K562 (cell line): ENCODE data around the gene DOK3. TPM values are rescaled to one million over a fixed set of nuclear protein-coding genes. Genes with fewer than 3 reads are reported as not detected.

Experiments used
- ARHGAP35 ChIP-seq: fragments of 450-650 bp; IDR thresholded peaks from 2 replicates; pipeline ENCODE4 v1.6.1; 2018; ENCODE audit not compliant: partially characterized antibody
- E2F1 ChIP-seq: sonication (generic); formaldehyde crosslinking; IDR thresholded peaks from 2 replicates; pipeline ENCODE4 v1.8.1; 2023; ENCODE audit warnings: mild to moderate bottlenecking, missing genetic modification reagents, moderate library complexity
- ELK1 ChIP-seq: sonication (generic); formaldehyde crosslinking; IDR thresholded peaks from 2 replicates; pipeline ENCODE4 v1.8.1; 2022; ENCODE audit warnings: missing genetic modification reagents
- EP300 ChIP-seq: IDR thresholded peaks from 2 replicates; pipeline ENCODE4 v1.6.1; 2012; ENCODE audit warnings: low read length, improper control_type of control experiment
- FIP1L1 ChIP-seq: fragments of 200-400 bp; formaldehyde crosslinking; IDR thresholded peaks from 2 replicates; pipeline ENCODE4 v1.6.1; 2018; ENCODE audit warnings: mild to moderate bottlenecking, low read depth, low read length; ENCODE audit not compliant: poor library complexity, severe bottlenecking
- HDAC2 ChIP-seq: fragments of 450-650 bp; IDR thresholded peaks from 2 replicates; pipeline ENCODE4 v1.6.1; 2016; ENCODE audit warnings: mild to moderate bottlenecking
- LCOR ChIP-seq: sonication (generic); formaldehyde crosslinking; IDR thresholded peaks from 2 replicates; pipeline ENCODE4 v1.8.0; 2022; ENCODE audit warnings: mild to moderate bottlenecking, missing genetic modification reagents
- NFE2L1 ChIP-seq: fragments of 450-650 bp; IDR thresholded peaks from 2 replicates; pipeline ENCODE4 v1.6.1; 2016; ENCODE audit warnings: missing genetic modification characterization, low read depth, mild to moderate bottlenecking, missing compliant biosample characterization, moderate library complexity, borderline replicate concordance
- NRF1 ChIP-seq, 2 experiments: fragments of 450-650 bp; IDR thresholded peaks in 1 of 2; conservative IDR thresholded peaks in 1 of 2; 2 replicates each; pipeline ENCODE4 v1.6.1; 2014; ENCODE audit warnings: mild to moderate bottlenecking in 2 of 2
- PHF20 ChIP-seq: fragments of 450-650 bp; IDR thresholded peaks from 2 replicates; pipeline ENCODE4 v1.6.1; 2018; ENCODE audit not compliant: partially characterized antibody
- POLR2A ChIP-seq: fragments of 450-650 bp; conservative IDR thresholded peaks from 2 replicates; pipeline ENCODE4 v1.6.1; 2016
- POLR2AphosphoS5 ChIP-seq: IDR thresholded peaks from 2 replicates; pipeline ENCODE4 v1.6.1; 2011; ENCODE audit warnings: mild to moderate bottlenecking, low read depth, low read length, moderate library complexity; ENCODE audit not compliant: control insufficient read depth, insufficient read depth
- SIN3B ChIP-seq: fragments of 450-650 bp; IDR thresholded peaks from 2 replicates; pipeline ENCODE4 v1.6.1; 2017; ENCODE audit warnings: low read depth, mild to moderate bottlenecking, moderate library complexity
- TGIF2 ChIP-seq: sonication (generic); formaldehyde crosslinking; IDR thresholded peaks from 2 replicates; pipeline ENCODE4 v1.8.1; 2022; ENCODE audit warnings: mild to moderate bottlenecking, missing genetic modification reagents, moderate library complexity
- THAP12 ChIP-seq: fragments of 250-450 bp; sonication (Bioruptor Pico); IDR thresholded peaks from 2 replicates; pipeline ENCODE4 v1.9.0; 2021; ENCODE audit warnings: mild to moderate bottlenecking, inconsistent platforms
- ZBTB34 ChIP-seq: fragments of 250-450 bp; sonication (Bioruptor Pico); IDR thresholded peaks from 2 replicates; pipeline ENCODE4 v1.8.0; 2021; ENCODE audit warnings: mild to moderate bottlenecking, moderate library complexity
- ZNF740 ChIP-seq, 3 experiments: fragments of 200-800 bp in 1 of 3; sonication (Bioruptor generic) in 1 of 3; sonication (generic) in 1 of 3; formaldehyde crosslinking in 1 of 3; IDR thresholded peaks; 2 replicates each; pipeline versions ENCODE4 v1.6.1 to v1.8.0; 2016 to 2022; ENCODE audit warnings: mild to moderate bottlenecking in 2 of 3, missing compliant biosample characterization in 2 of 3, missing genetic modification characterization in 2 of 3, missing genetic modification reagents in 1 of 3
- ZNF764 ChIP-seq: fragments of 250-450 bp; sonication (Bioruptor Pico); IDR thresholded peaks from 2 replicates; pipeline ENCODE4 v1.4.0; 2020; ENCODE audit warnings: low read depth, mild to moderate bottlenecking, moderate library complexity
- polyA plus RNA-seq, 8 experiments: library from polyadenylated mRNA; depleted of rRNA in 4 of 8; stranded (reverse) in 5 of 8; unstranded in 3 of 8; fragments of >200 nt; fragmentation: Nextera tagmentation in 2 of 8; fragmentation: Illumina TruSeq in 1 of 8; extraction: Ambion mirVana in 2 of 8; extraction: Trizol in 1 of 8; gene quantifications; 2 replicates each; pipeline versions ENCODE4 v1.2.1 to v1.2.3, GENCODE V29; 2011 to 2014; ENCODE audit warnings: inconsistent platforms in 1 of 8, missing spikeins in 1 of 8
- total RNA-seq, 7 experiments: library from RNA; depleted of rRNA in 6 of 7; stranded (reverse); fragments of >200 nt in 6 of 7; fragmentation: Illumina TruSeq in 2 of 7; extraction: Trizol in 2 of 7; gene quantifications; 2 replicates each; pipeline versions ENCODE4 v1.2.1 to v1.2.3, GENCODE V29; 2011 to 2021; ENCODE audit warnings: low replicate concordance in 1 of 7

Gene DOK3
- total and polyA plus RNA-seq, 9 of the 15 experiments (the other 6 are each of a cell fraction or from before 2014, with no cell fraction given) = 1.3 to 23.0 (median 8.0) TPM

GRCh38 chr5:177455036-177455660 lies 54.5 kb downstream of the DOK3 start (continued):
- TF ChIP-seq ARHGAP35 (no peak), FIP1L1 (peak; percentile 92), TGIF2 (CRISPR knock-in tag) (0 out of 2 replicates have a peak, but pooled peaks have one; percentile 32), ZNF764 (CRISPR knock-in tag) (no peak), ELK1 (CRISPR knock-in tag) (0 out of 2 replicates have a peak, but pooled peaks have one; percentile 90), POLR2AphosphoS5 (0 out of 2 replicates have a peak, but pooled peaks have one; percentile 34), NRF1 (conservative IDR thresholded peaks at IDR 0.05 in 1 of 2, IDR thresholded peaks at IDR 0.05 in 1 of 2) (peak; percentile 92 to 93), THAP12 (peak; percentile 64), ZNF740 (CRISPR knock-in tag; IDR thresholded peaks at IDR 0.05) (peak; percentile 23; the same call in 1 of the 2 replicates), ZNF740 (tag; IDR thresholded peaks at IDR 0.05) (no peak; a peak in 1 of 4 replicates), LCOR (CRISPR knock-in tag) (no peak), E2F1 (CRISPR knock-in tag) (peak; percentile 85), PHF20 (peak; percentile 32), POLR2A (peak; percentile 77), HDAC2 (0 out of 2 replicates have a peak, but pooled peaks have one; percentile 5), EP300 (peak; percentile 32; the same call in 1 of the 2 replicates), SIN3B (peak; percentile 52), NFE2L1 (tag) (no peak), ZBTB34 (CRISPR knock-in tag) (0 out of 2 replicates have a peak, but pooled peaks have one; percentile 59)
